HG02981 (cell line): ENCODE measurements around the gene LANCL2.
"Not testable (repeated sequence)": the region's sequence is repeated elsewhere in the genome, so short reads cannot be mapped to it uniquely, and the experiment has no call there.

ENCODE experiments used
- ATAC-seq: cut with Tn5 transposase; IDR thresholded peaks from one replicate; pipeline ENCODE4 v1.9.1; 2021; ENCODE audit warnings: mild to moderate bottlenecking, moderate library complexity; ENCODE audit not compliant: unreplicated experiment

Gene LANCL2

DNA sequence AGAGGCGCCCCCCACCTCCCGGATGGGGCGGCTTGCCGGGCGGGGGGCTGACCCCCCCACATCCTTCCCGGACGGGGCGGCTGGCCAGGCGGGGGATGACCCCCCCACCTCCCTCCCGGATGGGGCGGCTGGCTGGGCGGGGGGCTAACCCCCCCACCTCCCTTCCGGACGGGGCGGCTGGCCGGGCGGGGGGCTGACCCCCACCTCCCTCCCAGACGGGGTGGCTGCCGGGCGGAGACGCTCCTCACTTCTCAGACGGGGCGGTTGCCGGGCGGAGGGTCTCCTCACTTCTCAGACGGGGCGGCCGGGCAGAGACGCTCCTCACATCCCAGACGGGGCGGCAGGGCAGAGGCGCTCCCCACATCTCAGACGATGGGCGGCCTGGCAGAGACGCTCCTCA is 37.4 kb downstream of the LANCL2 start:
- not testable (repeated sequence) for ATAC-seq

DNA sequence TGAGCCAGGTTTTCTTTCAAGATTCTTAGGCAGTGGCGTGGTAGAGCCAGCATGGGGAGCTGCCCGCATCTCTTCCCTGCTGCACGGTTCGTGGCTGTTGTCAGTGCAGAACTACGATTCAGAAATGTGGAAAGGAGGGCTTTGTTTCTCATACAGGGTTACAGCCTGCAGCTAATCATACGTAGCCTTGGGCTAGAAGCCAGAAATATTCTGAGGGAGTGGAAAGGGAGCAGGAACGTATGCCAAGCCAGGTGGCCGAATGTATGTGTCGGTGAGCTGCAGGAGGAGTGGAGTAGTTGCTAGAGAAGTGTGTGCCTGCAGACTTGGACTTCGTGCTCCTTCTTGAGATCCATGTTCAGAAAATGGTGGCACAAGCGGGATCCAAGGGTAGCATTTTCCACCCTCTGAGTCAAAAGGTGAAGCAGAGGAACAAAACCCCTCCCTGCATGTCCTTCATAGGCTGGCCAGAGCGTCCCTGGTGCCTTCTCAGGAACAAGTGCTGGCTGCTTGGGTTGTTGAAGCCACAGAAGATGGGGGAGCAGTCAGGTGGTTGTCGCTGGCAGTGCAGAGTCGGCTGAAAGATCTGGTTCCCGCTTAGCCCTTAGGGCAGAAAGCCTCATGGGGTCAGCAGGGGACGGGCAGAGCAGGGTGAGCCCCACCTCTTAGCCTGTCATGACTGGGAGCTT is 40.9 kb downstream of the LANCL2 start:
- no peak for ATAC-seq

DNA sequence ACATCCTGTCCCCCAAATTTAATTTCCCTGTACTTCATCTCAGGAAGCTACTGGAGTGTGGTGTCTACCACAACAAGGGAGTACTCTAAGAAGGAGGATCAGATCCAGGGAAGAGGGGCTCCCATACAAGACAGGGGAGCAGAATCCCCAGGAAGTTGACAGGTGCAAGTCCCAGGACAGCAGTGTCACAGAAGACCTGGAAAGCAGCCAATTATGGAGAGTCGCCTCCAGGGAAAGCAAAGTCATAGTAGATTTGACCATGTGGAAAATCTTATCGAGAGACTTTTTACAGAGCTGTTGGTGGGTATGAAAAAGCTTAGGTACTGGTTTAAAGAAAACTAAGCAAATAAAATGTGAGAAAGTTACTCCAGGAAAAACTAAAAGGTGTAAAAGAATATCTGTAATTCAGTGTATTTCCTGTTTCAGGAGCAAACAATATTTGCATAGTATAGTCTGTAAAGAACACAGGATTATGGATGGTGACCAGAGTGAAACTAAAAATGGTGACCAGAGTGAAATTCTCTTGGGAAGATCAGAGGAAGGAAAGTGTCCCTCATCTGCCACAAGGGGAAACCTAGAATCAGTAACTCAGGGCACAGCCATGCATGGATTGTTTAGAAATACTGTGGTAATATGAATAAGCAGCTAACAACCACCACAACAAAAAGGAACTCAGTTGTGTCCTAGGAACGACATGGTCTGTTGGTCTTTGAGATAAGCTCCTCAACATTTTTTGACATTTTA is 44.5 kb downstream of the LANCL2 start:
- peak; percentile 78 for ATAC-seq

DNA sequence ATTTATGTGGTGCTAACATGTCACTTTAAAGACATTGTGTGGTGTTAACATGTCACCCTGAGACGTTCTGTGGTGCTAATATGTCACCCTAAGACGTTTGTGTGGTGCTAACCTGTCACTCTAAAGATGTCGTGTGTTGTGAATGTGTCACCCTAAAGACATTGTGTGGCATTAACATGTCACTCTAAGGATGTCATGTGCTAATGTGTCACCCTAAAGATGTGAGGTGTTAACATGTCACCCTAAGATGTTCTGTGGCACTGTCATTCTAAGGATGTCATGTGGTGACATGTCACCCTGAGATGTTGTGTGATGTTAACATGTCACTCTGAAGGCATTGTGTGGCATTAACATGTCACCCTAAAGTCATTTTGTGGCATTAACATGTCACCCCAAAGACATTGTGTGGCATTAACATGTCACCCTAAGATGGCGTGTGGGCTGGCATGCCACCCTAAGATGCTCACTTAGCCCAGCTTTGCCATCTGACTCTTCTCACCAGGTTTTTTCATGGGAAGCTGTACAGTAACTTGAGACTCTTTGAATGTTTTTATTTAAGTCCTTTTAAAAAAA is 45.6 kb downstream of the LANCL2 start:
- no peak for ATAC-seq

DNA sequence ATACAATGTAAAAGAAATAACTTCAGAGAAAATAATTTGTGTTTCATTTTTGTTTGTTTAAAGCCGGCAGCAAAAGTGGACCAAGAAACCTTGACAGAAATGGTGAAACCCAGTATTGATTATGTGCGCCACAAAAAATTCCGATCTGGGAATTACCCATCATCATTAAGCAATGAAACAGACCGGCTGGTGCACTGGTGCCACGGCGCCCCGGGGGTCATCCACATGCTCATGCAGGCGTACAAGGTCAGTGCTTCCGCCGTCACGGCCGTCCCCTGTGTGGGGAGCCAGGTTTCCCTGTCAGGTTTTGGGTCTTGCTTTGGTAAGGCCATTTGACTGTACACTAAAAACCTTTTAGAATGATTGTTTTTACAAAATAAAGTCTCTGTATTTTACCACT is 46.7 kb downstream of the LANCL2 start:
- ATAC-seq, result no peak

DNA sequence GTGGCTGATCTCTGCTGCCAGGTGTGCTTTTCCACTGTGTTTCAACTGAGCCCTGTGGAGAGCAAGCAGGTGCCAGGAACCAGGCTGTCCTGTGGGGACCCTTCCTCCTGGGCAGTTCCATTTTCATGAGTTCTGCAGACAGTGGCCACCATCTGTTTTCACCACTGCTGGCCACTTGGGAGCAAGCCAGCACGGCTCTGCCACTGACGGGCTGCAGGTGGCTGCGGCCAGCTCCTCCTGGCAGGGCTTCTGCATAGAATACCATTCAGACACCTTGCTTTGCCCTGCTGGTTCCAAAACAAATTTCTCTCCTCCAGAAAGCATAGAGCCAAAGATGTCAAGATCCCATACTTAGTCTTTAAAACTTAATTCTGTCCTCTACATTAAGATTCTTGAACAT is 48.3 kb downstream of the LANCL2 start:
- ATAC-seq, result no peak

DNA sequence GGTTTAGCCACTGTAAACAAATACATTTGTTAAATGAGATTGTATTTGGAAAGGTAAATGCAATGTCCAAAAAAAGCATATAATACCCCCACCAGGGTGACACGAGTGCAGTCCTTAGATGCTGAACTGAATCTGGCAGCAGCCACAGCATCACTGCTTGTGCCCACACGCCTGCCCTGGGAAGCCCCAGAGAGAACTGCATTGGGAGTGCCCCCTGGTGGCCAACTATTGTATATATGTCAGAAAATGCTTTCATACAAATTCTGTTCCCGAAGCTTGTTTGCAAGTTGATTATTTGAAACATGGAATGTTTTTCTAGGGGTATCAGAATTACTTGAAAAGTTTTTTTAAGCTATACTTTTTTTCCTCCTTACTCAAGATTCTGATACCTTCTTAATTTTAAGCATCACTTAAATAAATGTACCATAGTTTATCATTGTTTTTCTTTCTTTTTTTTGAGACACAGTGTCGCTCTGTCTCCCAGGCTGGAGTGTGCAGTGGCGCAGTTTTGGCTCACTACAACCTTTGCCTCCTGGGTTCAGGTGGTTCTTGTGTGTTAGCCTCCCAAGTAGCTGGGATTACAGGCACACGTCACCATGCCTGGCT is 50.1 kb downstream of the LANCL2 start:
- ATAC-seq, result peak; percentile 92

DNA sequence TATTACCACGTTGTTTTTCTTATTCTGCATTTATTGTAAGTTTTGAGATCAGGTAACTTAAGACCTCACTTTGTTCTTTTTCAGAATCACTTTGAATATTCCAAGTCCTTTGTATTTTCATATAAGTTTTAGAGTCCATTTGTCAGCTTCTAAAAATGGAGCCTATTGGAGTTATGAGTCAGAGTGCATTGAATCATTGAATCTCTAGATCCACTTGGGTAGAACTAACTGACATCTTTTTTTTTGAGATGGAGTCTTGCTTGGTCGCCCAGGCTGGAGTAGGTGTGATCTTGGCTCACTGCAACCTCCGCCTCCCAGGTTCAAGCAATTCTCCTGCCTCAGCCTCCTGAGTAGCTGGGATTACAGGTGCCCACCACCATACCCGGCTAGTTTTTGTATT is 52.3 kb downstream of the LANCL2 start:
- not testable (repeated sequence) for ATAC-seq

DNA sequence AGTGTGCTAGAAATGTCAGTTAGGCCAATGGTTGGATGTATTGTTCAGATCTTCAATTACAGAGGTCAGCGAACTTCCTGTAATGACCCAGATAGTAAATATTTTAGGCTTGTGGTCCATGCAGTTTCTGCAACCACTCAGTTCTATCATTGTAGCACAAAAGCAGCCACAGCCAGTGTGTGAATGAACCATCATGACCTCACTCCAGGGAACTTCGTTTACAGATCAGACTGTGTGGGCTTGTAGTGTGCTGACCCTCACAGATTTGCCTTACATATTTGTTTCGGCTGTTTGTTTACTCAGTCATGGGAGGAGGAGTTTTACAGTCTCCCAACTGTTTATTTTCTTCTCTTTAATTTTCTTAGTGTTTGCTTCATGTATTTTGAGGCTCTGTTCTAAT is 55.4 kb downstream of the LANCL2 start:
- ATAC-seq, result no peak

DNA sequence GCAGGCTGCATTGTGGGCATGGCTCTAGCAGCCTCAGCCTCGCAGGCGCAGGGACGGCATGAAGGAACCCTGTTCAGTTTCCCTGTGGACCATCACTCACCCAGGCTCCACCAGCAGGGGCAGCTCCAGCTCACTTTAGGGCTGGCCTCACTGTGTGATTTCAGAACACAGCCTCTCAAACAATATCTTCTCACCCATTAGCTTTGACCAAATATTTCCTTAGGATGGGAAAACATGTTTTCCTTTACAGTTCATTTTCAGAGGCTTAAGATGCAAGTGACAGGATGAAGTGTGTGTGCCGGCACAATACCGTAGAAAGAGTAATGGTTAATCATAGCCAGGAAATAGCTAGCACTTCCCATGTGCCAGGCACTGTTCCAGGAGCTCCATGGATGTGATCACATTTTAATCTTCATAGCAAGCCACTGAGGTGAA is 58.2 kb downstream of the LANCL2 start:
- no peak for ATAC-seq

DNA sequence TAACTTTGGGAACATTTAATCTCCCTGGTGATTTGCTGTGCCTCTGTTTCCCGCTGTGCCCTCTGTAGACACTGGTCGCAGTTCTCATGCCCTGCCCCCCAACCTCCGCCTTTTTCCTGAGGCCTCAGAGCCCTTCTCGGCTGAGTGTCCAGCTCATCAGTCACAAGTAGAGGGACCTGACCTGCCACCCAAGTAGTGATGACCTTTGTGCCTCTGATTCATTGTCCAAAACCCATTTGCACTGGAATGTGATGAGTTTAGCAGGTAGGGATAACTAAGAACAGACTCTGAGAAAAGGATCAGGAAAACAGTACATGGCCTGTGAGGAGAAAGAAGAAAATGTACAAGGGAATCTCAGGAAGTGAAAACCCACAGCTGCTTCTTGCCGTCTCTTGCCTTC is 58.8 kb downstream of the LANCL2 start:
- ATAC-seq, result no peak

DNA sequence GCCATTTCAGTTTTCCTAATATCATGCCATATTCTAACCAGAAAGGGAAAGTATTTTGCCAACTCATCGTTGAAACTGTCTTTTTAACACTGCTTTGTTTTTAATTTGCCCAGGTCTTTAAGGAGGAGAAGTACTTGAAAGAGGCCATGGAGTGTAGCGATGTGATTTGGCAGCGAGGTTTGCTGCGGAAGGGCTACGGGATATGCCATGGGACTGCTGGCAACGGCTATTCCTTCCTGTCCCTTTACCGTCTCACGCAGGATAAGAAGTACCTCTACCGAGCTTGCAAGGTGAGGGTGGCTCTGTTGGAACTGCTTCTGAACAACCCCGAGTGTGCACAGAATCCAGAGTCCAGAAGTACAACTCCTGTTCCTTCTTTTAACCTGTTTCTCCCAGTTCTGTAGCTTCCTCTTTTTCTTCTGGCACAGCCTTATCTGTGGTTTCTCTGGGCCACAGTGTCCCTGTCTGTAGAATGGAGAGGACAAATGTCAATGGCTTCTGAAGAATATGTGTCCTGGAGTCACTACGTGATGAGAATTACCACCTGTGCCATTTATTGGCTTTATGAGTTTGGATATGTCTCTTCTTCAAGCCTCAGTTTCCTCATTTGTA is 60.1 kb downstream of the LANCL2 start:
- no peak for ATAC-seq

DNA sequence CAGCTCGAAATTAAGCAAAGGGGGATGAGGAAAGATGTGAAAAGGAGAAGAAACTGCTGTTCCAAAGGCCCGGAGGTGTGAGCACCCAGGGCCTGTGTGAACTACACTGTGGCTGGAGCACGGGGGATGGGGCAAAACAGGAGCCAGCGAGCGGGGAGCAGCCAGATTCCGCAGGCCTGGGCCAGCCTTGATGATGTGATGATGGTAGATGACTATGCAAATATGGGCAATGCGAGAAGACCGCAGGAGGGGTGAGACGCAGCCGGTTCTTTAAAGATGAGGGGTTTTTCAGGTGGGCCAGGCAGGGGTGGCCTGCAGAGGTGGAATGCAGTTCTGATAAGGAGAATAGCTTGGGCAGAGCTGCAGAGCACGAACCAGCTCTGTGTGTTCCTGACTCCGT is 61.5 kb downstream of the LANCL2 start:
- no peak for ATAC-seq

DNA sequence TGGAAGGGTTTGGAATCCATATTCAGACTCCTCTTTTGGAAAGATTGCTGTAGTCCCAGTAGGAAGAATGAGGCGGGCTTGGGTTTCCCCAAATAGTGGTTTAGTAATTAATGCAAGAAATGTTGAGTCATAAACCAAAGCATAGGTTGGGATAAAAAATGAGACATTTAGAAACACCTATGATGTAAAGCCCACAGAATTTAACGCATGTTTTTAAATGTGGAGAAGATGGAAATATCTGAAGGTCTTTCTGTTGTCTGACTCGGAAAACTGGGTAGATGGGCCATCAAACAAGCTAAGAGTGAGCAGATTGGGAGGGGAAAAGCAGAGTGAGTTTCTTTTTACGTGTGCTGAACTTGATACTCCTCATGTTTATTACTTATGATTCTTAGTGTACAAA is 62.2 kb downstream of the LANCL2 start:
- ATAC-seq, result no peak

DNA sequence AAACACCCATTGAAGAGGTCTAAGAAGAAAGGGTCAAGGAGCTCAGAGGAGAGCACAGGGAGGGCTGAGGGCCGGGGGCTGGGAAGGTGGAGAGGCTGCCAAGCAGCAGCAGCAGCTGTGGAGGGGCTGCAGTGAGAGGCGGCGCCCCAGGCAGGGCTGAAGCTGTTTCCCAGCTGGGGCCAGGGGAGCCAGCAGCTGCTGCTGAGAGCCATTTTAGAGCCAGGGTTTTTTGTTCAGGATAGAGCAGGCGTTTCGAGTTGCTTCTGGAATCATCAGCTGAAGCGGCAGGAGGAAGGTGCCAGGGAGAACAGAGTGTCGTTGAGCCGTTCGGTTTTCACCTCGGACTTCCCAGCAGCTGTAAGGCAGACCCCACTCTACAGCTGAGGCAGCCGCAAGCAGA is 62.7 kb downstream of the LANCL2 start:
- ATAC-seq, result no peak

DNA sequence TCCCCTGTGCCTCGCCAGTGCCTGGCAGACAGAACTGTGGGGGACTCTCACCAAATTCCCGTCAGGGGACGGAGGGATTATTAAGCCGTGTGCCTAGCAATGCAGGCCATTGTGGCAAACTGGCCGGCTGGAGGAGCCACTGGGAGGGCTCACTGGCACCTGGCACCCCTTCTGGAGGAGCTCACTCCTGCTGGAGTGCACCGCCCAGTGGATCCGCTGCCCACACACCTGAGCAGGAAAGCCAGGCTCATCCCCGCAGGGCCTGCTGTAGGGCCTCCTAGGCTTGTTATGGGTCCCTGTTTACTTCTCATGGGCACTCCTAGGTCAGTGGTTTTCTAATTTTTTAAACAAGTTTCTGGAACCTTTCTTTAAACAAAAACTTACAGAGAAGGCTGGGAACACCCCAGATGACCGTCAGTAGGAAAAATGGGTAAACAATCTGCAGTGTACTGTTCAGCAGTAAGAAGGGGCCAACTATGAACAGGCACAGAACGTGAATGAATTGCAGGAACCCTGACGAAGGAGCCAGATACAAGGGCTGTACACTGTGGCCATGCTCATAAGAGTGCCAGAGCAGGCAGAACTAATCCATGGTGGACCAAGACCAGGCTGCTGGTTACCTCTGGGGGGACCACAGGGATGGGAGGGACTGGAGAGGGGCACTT is 64.8 kb downstream of the LANCL2 start:
- ATAC-seq, result no peak

DNA sequence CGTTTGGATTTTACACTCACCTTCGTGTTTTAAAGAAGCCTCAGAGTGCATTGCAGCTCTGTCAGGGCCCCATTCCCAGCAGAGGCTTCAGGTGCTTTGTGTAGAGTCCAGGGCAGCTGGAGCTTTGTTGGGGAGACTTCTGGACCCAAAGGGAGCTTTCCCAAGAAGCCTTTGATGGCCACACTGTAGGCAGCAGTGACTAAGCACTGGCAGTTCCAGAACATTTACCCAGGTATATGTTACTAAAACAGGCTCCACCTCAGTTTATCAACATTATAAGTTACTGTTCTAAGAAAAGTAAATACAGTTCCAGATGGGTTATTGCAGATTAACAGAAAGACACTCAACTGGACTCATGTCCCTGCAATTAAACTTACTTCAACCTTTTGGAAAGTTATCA is 66.8 kb downstream of the LANCL2 start:
- ATAC-seq, result no peak

DNA sequence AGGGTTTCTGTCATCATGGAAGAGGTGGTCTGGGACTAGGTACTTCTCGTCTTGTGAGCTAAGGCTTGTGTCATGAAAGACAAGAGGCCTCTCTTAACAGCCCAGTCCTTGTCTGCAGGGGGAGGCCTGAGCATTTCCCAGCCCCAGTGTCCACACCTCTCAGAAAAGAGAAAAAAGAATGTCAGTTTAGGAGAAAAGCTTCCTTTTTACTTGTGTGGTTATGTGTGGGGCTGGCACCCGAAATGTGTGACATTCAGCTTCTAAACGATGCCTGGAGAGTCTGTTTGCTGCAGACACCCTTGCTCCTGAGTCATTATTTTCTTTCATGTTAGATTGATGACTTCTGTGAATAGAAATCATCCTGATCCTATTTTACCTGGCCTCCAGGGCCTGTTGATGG is 67.4 kb downstream of the LANCL2 start:
- ATAC-seq, result no peak

DNA sequence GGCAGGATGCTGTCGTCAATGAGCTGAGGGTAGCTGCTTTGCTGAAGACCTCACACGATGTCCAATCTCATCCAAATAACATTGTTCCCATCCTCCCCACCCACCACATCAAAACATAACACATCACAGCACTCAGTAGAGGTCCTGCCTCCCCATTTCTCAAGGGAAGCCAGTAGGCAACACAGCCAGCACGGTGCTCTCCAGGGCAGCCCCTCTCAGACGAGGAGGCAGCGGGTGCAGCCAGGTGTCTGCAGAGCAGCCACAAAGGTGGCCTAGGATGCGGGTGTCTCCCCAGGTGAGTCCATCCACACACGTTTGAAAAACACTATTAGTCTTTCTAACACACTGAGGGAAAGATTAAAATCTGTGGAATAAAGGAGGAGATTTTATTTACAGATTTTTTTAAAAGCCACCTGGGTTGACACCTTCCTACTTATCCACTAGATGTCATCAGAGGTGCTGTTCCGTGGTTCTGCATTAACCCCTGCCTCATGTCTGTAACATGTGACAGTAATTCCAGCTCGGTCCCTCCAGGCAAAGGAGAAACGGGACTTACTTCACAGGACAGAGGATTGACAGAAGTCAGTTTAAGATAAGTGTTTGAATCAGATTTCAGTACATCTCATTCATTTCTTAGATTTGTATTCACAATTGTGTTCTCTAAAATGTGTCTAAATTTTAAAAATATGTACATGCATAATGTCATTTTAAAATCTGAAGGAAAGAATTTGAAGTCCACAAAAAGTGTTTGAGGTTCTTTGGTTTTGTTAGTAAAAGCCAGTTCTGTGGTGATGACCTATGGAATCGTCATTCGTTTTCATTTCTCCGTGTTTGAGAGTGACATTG is 68.0 kb downstream of the LANCL2 start:
- peak; percentile 69 for ATAC-seq

DNA sequence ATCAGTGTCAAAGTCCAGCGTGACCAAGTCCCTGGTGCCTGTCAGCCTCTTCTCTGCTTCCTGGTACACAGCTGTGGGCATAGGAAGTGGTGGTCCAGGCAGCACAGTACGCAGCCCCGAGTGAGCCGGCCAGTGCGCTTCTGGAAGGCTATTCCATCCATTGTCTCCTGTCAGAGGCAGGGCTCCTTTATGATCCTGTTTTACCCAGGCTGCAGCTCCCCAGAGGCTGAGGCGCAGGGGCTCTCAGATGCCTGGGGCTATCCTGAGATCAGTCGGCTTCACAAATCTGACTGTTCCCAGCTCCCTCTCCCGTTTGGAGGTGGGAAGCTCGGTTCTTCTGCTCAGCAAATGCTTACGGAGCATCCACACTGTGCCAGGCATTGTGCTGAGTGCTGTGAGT is 70.3 kb downstream of the LANCL2 start:
- ATAC-seq, result no peak
